ENCODE results near the gene CPA5. TPM values are rescaled to one million over a fixed set of nuclear protein-coding genes. Genes with fewer than 3 reads are reported as not detected.

The CPA5 gene
- total RNA-seq, 1 experiment from 2014 or later = not detected

DNA sequence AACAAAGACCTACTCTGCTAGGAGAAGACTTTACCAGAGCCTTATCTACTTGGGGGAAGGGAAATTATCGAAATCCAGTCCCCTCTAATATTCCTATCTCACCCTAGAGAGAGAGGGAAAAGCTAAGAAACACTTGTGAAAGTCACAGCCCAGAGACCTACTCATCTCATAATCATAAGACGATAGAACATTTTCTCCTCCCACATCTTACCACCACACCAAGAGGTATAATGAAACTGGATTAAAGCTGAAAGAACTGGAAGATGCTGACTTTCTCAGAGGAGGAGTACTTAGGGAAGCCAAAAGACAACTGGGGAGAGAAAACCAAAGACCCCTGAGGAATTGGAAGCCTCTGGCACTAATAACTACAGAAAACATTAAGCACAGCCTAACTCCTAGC lies 10.8 kb upstream of the CPA5 start:
- no peak overlapping the region for H4K91ac ChIP-seq (ENCODE audit: insufficient read length, low read depth, low read length)
- no peaks in the 10 kb centered on the region for H3K79me1 ChIP-seq (ENCODE audit: insufficient read depth, low read depth, low read length, poor library complexity, severe bottlenecking)
- H2AK5ac ChIP-seq (ENCODE audit: insufficient read length, low read length) = no peak overlapping the region
- no peak overlapping the region for H4K5ac ChIP-seq (ENCODE audit: insufficient read length, low read depth, low read length)
- TF ChIP-seq, protein P1, sequence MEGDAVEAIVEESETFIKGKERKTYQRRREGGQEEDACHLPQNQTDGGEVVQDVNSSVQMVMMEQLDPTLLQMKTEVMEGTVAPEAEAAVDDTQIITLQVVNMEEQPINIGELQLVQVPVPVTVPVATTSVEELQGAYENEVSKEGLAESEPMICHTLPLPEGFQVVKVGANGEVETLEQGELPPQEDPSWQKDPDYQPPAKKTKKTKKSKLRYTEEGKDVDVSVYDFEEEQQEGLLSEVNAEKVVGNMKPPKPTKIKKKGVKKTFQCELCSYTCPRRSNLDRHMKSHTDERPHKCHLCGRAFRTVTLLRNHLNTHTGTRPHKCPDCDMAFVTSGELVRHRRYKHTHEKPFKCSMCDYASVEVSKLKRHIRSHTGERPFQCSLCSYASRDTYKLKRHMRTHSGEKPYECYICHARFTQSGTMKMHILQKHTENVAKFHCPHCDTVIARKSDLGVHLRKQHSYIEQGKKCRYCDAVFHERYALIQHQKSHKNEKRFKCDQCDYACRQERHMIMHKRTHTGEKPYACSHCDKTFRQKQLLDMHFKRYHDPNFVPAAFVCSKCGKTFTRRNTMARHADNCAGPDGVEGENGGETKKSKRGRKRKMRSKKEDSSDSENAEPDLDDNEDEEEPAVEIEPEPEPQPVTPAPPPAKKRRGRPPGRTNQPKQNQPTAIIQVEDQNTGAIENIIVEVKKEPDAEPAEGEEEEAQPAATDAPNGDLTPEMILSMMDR (conservative IDR thresholded peaks at IDR 0.05) = no peak
- Mint-ChIP-seq H3K9me3 (no peaks in the 10 kb centered on the region), H3K36me3 (ENCODE audit: insufficient read depth in 1 of 3, low read depth in 3 of 3) (no peaks in the 10 kb centered on the region), H3K4me1 (peaks cover 12 to 16% of the 10 kb centered on the region in 2 experiments), H3K27me3 (ENCODE audit: low read depth) (no peaks in the 10 kb centered on the region), H3K4me3 (no peak overlapping the region), H3K27ac (no peak overlapping the region)
- H3K9me3 ChIP-seq (ENCODE audit: control insufficient read depth, low read depth, low read length) = no peaks in the 10 kb centered on the region
- no peak overlapping the region for H2BK15ac ChIP-seq (ENCODE audit: low read depth, low read length)
- H3K18ac ChIP-seq (ENCODE audit: insufficient read length, low read depth, low read length) = no peak overlapping the region
- no peak overlapping the region for H3K4ac ChIP-seq (ENCODE audit: low read depth, low read length)
- H2BK120ac ChIP-seq (ENCODE audit: low read depth, low read length, poor library complexity, severe bottlenecking) = no peak overlapping the region
- H2AFZ ChIP-seq (ENCODE audit: low read length) = no peak overlapping the region
- no peak overlapping the region for H3K14ac ChIP-seq (ENCODE audit: insufficient read depth, low read length)
- H3K23ac ChIP-seq (ENCODE audit: insufficient read length, low read depth, low read length) = no peak overlapping the region
- no peak overlapping the region for H3K9ac ChIP-seq (ENCODE audit: extremely low read depth, insufficient read length, low read length)
- H3K23me2 ChIP-seq (ENCODE audit: insufficient read length, low read depth, low read length, poor library complexity, severe bottlenecking) = no peaks in the 10 kb centered on the region
- H2BK20ac ChIP-seq (ENCODE audit: low read depth, low read length, poor library complexity, severe bottlenecking) = no peak overlapping the region
- H2BK5ac ChIP-seq (ENCODE audit: insufficient read length, low read length) = no peak overlapping the region
- H2BK12ac ChIP-seq (ENCODE audit: insufficient read length, low read depth, low read length) = no peak overlapping the region
- no peaks in the 10 kb centered on the region for H3K27me3 ChIP-seq (ENCODE audit: insufficient read depth, low read length)
- H3K79me2 ChIP-seq (ENCODE audit: insufficient read depth, low read length) = no peaks in the 10 kb centered on the region
- no peak overlapping the region for H4K8ac ChIP-seq (replicated peaks; ENCODE audit: insufficient read length, low read depth, low read length)
- no peak for DNase-seq
- WGBS (ENCODE audit: extremely low coverage, insufficient read length, low lambda C conversion rate) = no CpG with 5 or more reads among the region's 2 CpGs
- H3T11ph ChIP-seq (ENCODE audit: low read length) = no peak overlapping the region
- H3K56ac ChIP-seq (ENCODE audit: insufficient read length, low read depth, low read length) = no peak overlapping the region
- peaks cover 6% of the 10 kb centered on the region; the same call in 1 of the 2 replicates for H3K4me1 ChIP-seq (ENCODE audit: insufficient read depth, low read length)
- H3K27ac ChIP-seq (ENCODE audit: insufficient read length, low read depth, low read length) = no peak overlapping the region
- no peak overlapping the region for H3K4me2 ChIP-seq (ENCODE audit: insufficient read depth, insufficient read length, low read length)
- H4K20me1 ChIP-seq (ENCODE audit: control insufficient read depth, insufficient read depth, insufficient read length) = no peaks in the 10 kb centered on the region
